B cell (primary cell): ENCODE measurements around the gene PLD4.

Experiments used
- EZH2 ChIP-seq: IDR thresholded peaks from 2 replicates; pipeline ENCODE4 v1.6.1; 2012; ENCODE audit warnings: borderline replicate concordance, low read depth, mild to moderate bottlenecking, moderate library complexity, low read length; ENCODE audit not compliant: insufficient read depth, poor library complexity, severe bottlenecking
- TF ChIP-seq, protein P1 (sequence below): fragments of 200-600 bp; IDR thresholded peaks from one replicate; pipeline ENCODE4 v1.8.0; 2022; ENCODE audit warnings: antibody characterized with exemption, mild to moderate bottlenecking

DNA sequence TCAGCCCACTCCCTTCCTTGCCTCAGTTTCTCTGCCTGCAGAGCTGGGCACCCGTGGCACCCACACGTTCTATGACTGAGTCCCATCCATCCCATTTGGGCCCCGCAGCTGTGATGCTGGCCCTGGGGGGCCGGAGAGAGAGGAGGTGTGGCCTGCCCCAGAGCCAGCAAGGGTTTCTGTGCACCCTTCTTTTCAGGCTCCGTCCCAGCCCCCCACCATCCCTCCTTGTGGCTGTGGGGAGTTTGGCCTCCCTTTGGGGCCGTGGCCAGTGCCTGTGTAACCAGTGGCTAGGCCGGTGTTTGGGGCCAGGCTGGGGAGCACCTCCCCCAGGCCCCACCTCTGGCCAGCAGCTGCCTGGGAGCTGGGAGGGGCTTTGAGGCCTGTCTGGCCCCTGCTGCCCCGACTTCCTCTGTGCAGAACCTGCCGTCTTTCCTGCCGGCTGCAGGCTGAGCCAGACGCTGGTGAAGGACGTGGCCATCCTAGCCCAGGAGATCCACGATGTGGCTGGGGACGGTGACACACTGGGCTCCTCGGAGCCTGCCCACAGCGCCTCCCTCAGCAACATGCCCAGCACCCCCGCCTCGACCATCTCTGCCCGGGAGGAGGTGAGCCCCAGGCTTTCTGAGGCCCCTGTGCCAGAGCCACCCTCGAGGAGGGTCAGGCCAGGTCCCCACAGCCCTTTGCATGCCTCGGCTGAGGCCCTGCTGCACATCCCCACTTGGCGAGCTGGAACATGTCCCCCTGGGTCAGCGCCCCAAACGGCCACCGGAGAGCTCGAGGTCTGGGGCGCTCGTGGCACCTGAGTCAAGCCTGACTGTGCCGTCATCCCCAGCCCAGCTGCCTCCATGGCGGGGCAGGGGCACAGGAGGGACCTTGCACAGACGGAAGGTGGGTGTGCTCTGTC lies 31.9 kb upstream of the PLD4 start:
- TF ChIP-seq, protein P1, sequence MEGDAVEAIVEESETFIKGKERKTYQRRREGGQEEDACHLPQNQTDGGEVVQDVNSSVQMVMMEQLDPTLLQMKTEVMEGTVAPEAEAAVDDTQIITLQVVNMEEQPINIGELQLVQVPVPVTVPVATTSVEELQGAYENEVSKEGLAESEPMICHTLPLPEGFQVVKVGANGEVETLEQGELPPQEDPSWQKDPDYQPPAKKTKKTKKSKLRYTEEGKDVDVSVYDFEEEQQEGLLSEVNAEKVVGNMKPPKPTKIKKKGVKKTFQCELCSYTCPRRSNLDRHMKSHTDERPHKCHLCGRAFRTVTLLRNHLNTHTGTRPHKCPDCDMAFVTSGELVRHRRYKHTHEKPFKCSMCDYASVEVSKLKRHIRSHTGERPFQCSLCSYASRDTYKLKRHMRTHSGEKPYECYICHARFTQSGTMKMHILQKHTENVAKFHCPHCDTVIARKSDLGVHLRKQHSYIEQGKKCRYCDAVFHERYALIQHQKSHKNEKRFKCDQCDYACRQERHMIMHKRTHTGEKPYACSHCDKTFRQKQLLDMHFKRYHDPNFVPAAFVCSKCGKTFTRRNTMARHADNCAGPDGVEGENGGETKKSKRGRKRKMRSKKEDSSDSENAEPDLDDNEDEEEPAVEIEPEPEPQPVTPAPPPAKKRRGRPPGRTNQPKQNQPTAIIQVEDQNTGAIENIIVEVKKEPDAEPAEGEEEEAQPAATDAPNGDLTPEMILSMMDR = no peak
- TF ChIP-seq EZH2 = no peak
